Keratinocyte (primary cell): Measurements from ENCODE around the gene SHISA7. TPM values are rescaled to one million over a fixed set of nuclear protein-coding genes. Genes with fewer than 3 reads are reported as not detected.
"Not testable (repeated sequence)": the region's sequence is repeated elsewhere in the genome, so short reads cannot be mapped to it uniquely, and the experiment has no call there.

Source experiments
- DNase-seq: peaks from one replicate; pipeline ENCODE4 v3.0.0-alpha.2; 2011; ENCODE audit warnings: low read depth, missing footprints, low spot score
- FAIRE-seq: peaks from 2 replicates; lab custom pipeline; 2011; peaks lifted over from hg19 to GRCh38; lab: Jason Lieb, UNC
- H2AFZ ChIP-seq: 2 replicates; pipeline ENCODE4 v1.6.0; 2012; ENCODE audit warnings: low read length, control low read depth, inconsistent platforms; ENCODE audit not compliant: control insufficient read depth
- H3K27ac ChIP-seq: 2 replicates; pipeline ENCODE4 v1.5.1; 2011; ENCODE audit warnings: low read length; ENCODE audit not compliant: control insufficient read depth, insufficient read depth
- H3K27me3 ChIP-seq: 3 replicates; pipeline ENCODE4 v1.6.0; 2011; ENCODE audit warnings: low read length; ENCODE audit not compliant: control insufficient read depth, insufficient read depth; ENCODE audit errors: extremely low read depth
- H3K36me3 ChIP-seq, 2 experiments: 2 replicates in 1 of 2; 3 replicates in 1 of 2; pipeline ENCODE4 v1.5.1; 2011; ENCODE audit warnings: low read length in 2 of 2, mild to moderate bottlenecking in 1 of 2; ENCODE audit not compliant: control insufficient read depth in 2 of 2, insufficient read depth in 2 of 2; ENCODE audit errors: extremely low read depth in 1 of 2
- H3K4me1 ChIP-seq: 3 replicates; pipeline ENCODE4 v1.5.1; 2011; ENCODE audit warnings: low read length; ENCODE audit not compliant: control insufficient read depth, insufficient read depth; ENCODE audit errors: extremely low read depth
- H3K4me2 ChIP-seq: 3 replicates; pipeline ENCODE4 v1.6.0; 2011; ENCODE audit warnings: low read depth, low read length; ENCODE audit not compliant: control insufficient read depth, insufficient read depth; ENCODE audit errors: extremely low read depth
- H3K4me3 ChIP-seq, 3 experiments: fragments of 200-600 bp in 1 of 3; sonication (generic) in 1 of 3; 2 replicates in 2 of 3; 3 replicates in 1 of 3; pipeline ENCODE4 v1.5.1; 2011 to 2016; ENCODE audit warnings: low read length in 3 of 3, mild to moderate bottlenecking in 3 of 3, control low read depth in 2 of 3, inconsistent platforms in 1 of 3, low read depth in 1 of 3, mixed read lengths in 1 of 3, mixed run types in 1 of 3, moderate library complexity in 1 of 3; ENCODE audit not compliant: control insufficient read depth in 2 of 3, insufficient read depth in 2 of 3; ENCODE audit errors: extremely low read depth in 1 of 3
- H3K79me2 ChIP-seq: 2 replicates; pipeline ENCODE4 v1.6.0; 2012; ENCODE audit warnings: low read length; ENCODE audit not compliant: control insufficient read depth, insufficient read depth
- H3K9ac ChIP-seq: 3 replicates; pipeline ENCODE4 v1.6.0; 2011; ENCODE audit warnings: low read length; ENCODE audit not compliant: control insufficient read depth, insufficient read depth; ENCODE audit errors: extremely low read depth
- H3K9me1 ChIP-seq: 3 replicates; pipeline ENCODE4 v1.6.0; 2011; ENCODE audit warnings: low read length; ENCODE audit not compliant: control insufficient read depth, insufficient read depth; ENCODE audit errors: extremely low read depth
- H3K9me3 ChIP-seq: 2 replicates; pipeline ENCODE4 v1.5.1; 2012; ENCODE audit warnings: low read depth, low read length; ENCODE audit not compliant: control insufficient read depth
- H4K20me1 ChIP-seq: 3 replicates; pipeline ENCODE4 v1.6.0; 2011; ENCODE audit warnings: low read length; ENCODE audit not compliant: control insufficient read depth, insufficient read depth; ENCODE audit errors: extremely low read depth
- CTCF ChIP-seq, 3 experiments: IDR thresholded peaks in 1 of 3; conservative IDR thresholded peaks in 1 of 3; optimal IDR thresholded peaks in 1 of 3; 2 replicates in 2 of 3; 3 replicates in 1 of 3; pipeline versions ENCODE3 to v1.5.1; 2011; ENCODE audit warnings: low read length in 3 of 3, mild to moderate bottlenecking in 3 of 3, moderate library complexity in 2 of 3, control low read depth in 1 of 3, inconsistent platforms in 1 of 3; ENCODE audit not compliant: insufficient read depth in 2 of 3; ENCODE audit errors: extremely low read depth in 1 of 3
- EZH2 ChIP-seq: IDR thresholded peaks from one replicate; pipeline ENCODE4 v1.6.1; 2012; ENCODE audit warnings: inconsistent platforms, mild to moderate bottlenecking, low read length, moderate library complexity
- dilution Hi-C: fragments of 300-500 bp; cut with MboI; formaldehyde crosslinking; loops from one replicate; pipeline ENCODE4 v1.7.0; 2020; ENCODE audit warnings: low sequenced_read_pairs; ENCODE audit not compliant: extremely low pct_ligation_motif_present
- polyA plus RNA-seq, 5 experiments: library from polyadenylated mRNA; depleted of rRNA in 3 of 5; stranded (reverse) in 3 of 5; stranded (forward) in 1 of 5; unstranded in 1 of 5; fragments of >200 nt; gene quantifications; 1 replicate in 1 of 5; 2 replicates in 3 of 5; 3 replicates in 1 of 5; pipeline versions ENCODE4 v1.2.1 to v1.2.3, GENCODE V29; 2011 to 2012; ENCODE audit warnings: missing spikeins in 2 of 5, low read depth in 1 of 5, low replicate concordance in 1 of 5

SHISA7 gene
- polyA plus RNA-seq, 1 donor (not counting 4 experiments of a cell fraction or from before 2014, with no cell fraction given), result not detected

- dilution Hi-C loops, result no loop called here
- peak; percentile 66 to 89 (median 79) for TF ChIP-seq CTCF (optimal IDR thresholded peaks at IDR 0.05 in 1 of 3, IDR thresholded peaks at IDR 0.05 in 1 of 3, conservative IDR thresholded peaks at IDR 0.05 in 1 of 3; ENCODE audit: extremely low read depth in 1 of 3, insufficient read depth in 2 of 3, low read length in 3 of 3)
- TF ChIP-seq EZH2, result no peak
- H3K9me3 ChIP-seq, result no peaks in the 10 kb centered on the region
- DNase-seq (no peak), FAIRE-seq (peak; percentile 80)
- no peaks in the 10 kb centered on the region for H4K20me1 ChIP-seq
- H3K27ac ChIP-seq, result no peak overlapping the region
- no peaks in the 10 kb centered on the region for H3K36me3 ChIP-seq
- H3K4me1 ChIP-seq, result no peaks in the 10 kb centered on the region
- H3K27me3 ChIP-seq, result peaks cover 3% of the 10 kb centered on the region
- H3K9me1 ChIP-seq, result no peaks in the 10 kb centered on the region
- no peaks in the 10 kb centered on the region for H3K79me2 ChIP-seq
- H2AFZ ChIP-seq, result no peak overlapping the region
- no peak overlapping the region for H3K4me3 ChIP-seq
- no peak overlapping the region for H3K9ac ChIP-seq
- H3K4me2 ChIP-seq, result no peak overlapping the region
Observed at GRCh38 chr19:55418185-55418584, 24.9 kb downstream of the SHISA7 start.

- dilution Hi-C loops, result no loop called here
Observed at GRCh38 chr19:55410168-55410567, 32.9 kb downstream of the SHISA7 start.

GRCh38 chr19:55409179-55409578 lies 33.9 kb downstream of the SHISA7 start:
- H3K9me1 ChIP-seq, H2AFZ ChIP-seq, H3K9ac ChIP-seq, DNase-seq, H3K9me3 ChIP-seq, H3K27ac ChIP-seq, H3K4me3 ChIP-seq, FAIRE-seq, H3K4me2 ChIP-seq, dilution Hi-C loops, H3K27me3 ChIP-seq: not testable (repeated sequence)
- peaks cover 28% of the 10 kb centered on the region for H3K79me2 ChIP-seq
- peaks cover 20% of the 10 kb centered on the region for H3K4me1 ChIP-seq
- H3K36me3 ChIP-seq, result peaks cover 8 to 16% of the 10 kb centered on the region in 2 experiments
- H4K20me1 ChIP-seq, result peaks cover 12% of the 10 kb centered on the region

More at GRCh38 chr19:55410168-55410567, 32.9 kb downstream of the SHISA7 start:
- FAIRE-seq (no peak), DNase-seq (no peak)
- H3K79me2 ChIP-seq, result peaks cover 22% of the 10 kb centered on the region
- H3K9ac ChIP-seq, result no peak overlapping the region
- no peak overlapping the region for H2AFZ ChIP-seq
- H3K27ac ChIP-seq, result no peak overlapping the region
- H3K27me3 ChIP-seq, result no peaks in the 10 kb centered on the region
- peaks cover 5 to 16% of the 10 kb centered on the region in 2 experiments for H3K36me3 ChIP-seq
- TF ChIP-seq EZH2 (no peak), CTCF (optimal IDR thresholded peaks at IDR 0.05 in 1 of 3, IDR thresholded peaks at IDR 0.05 in 1 of 3, conservative IDR thresholded peaks at IDR 0.05 in 1 of 3; ENCODE audit: extremely low read depth in 1 of 3, insufficient read depth in 2 of 3, low read length in 3 of 3) (no peak)
- no peak overlapping the region for H3K4me2 ChIP-seq
- no peak overlapping the region for H3K4me3 ChIP-seq
- H3K4me1 ChIP-seq, result peaks cover 20% of the 10 kb centered on the region
- H3K9me3 ChIP-seq, result no peaks in the 10 kb centered on the region
- H4K20me1 ChIP-seq, result peaks cover 12% of the 10 kb centered on the region
- no peaks in the 10 kb centered on the region for H3K9me1 ChIP-seq
